HepG2 (cell line): Measurements from ENCODE around the gene KCNAB3. TPM values are rescaled to one million over a fixed set of nuclear protein-coding genes. Genes with fewer than 3 reads are reported as not detected.

Experiments
- ATAC-seq: fragments of 200-7000 bp; cut with Tn5 transposase; 3 replicates; pipeline ENCODE4 v1.9.1; 2020; ENCODE audit warnings: mild to moderate bottlenecking, moderate library complexity
- BruUV-seq: library from RNA; stranded (reverse); fragments of 400-500 nt; replicated peaks from 2 replicates; lab custom pipeline; 2021; lab: Mats Ljungman, UMichigan
- CTCF ChIA-PET: fragments of 300-600 bp; formaldehyde crosslinking; extraction: SDS; loops from one replicate; lab custom pipeline; 2021; ENCODE audit warnings: low total read pairs, inconsistent platforms, low intra/inter-chr PET ratio; lab: Yijun Ruan, JAX
- POLR2A ChIA-PET: fragments of 350-600 bp; sonication (Branson Sonifier 250); formaldehyde crosslinking; loops from one replicate; lab custom pipeline; 2020; ENCODE audit warnings: antibody characterized with exemption, inconsistent platforms; lab: Yijun Ruan, JAX
- DNase-seq: peaks from one replicate; pipeline ENCODE4 v3.0.0-alpha.2; 2015; ENCODE audit warnings: low spot score
- FAIRE-seq: peaks from 3 replicates; lab custom pipeline; 2011; peaks lifted over from hg19 to GRCh38; lab: Jason Lieb, UNC
- H2AFZ ChIP-seq: one replicate; pipeline ENCODE4 v1.6.1; 2011; ENCODE audit warnings: low read length, inconsistent platforms
- H3K27ac ChIP-seq: fragments of 300-600 bp; 3 replicates; pipeline ENCODE4 v1.8.0; 2011; ENCODE audit warnings: mixed run types, mild to moderate bottlenecking, mixed read lengths, low read length, inconsistent platforms; ENCODE audit not compliant: insufficient read depth; ENCODE audit errors: extremely low read length
- H3K27me3 ChIP-seq, 2 experiments: fragments of 200-600 bp in 1 of 2; 2 replicates in 1 of 2; 3 replicates in 1 of 2; pipeline versions ENCODE4 v1.6.0 to v1.8.0; 2011; ENCODE audit warnings: low read length in 2 of 2, mild to moderate bottlenecking in 2 of 2, moderate library complexity in 2 of 2, inconsistent platforms in 1 of 2; ENCODE audit not compliant: insufficient read depth in 2 of 2, control insufficient read depth in 1 of 2
- H3K36me3 ChIP-seq, 2 experiments: fragments of 200-600 bp in 1 of 2; replicated peaks in 1 of 2; 2 replicates in 1 of 2; 3 replicates in 1 of 2; pipeline versions ENCODE4 v1.5.1 to v1.8.0; 2011; ENCODE audit warnings: low read length in 2 of 2, inconsistent platforms in 1 of 2; ENCODE audit not compliant: insufficient read depth in 2 of 2, control insufficient read depth in 1 of 2
- H3K4me1 ChIP-seq: 2 replicates; pipeline ENCODE4 v1.5.1; 2012; ENCODE audit warnings: low read length, inconsistent platforms; ENCODE audit not compliant: insufficient read depth
- H3K4me2 ChIP-seq: 2 replicates; pipeline ENCODE4 v1.6.0; 2011; ENCODE audit warnings: low read depth, low read length, inconsistent platforms
- H3K4me3 ChIP-seq, 3 experiments: fragments of 200-600 bp in 1 of 3; sonication (generic), shearing (Covaris generic) in 1 of 3; replicated peaks in 1 of 3; 2 replicates each; pipeline ENCODE4 v1.5.1; 2011 to 2016; ENCODE audit warnings: low read length in 3 of 3, inconsistent platforms in 2 of 3, low read depth in 2 of 3, mild to moderate bottlenecking in 2 of 3, control low read depth in 1 of 3, mixed read lengths in 1 of 3; ENCODE audit not compliant: insufficient read depth in 1 of 3
- H3K79me2 ChIP-seq: one replicate; pipeline ENCODE4 v1.6.1; 2011; ENCODE audit warnings: low read length, inconsistent platforms; ENCODE audit not compliant: insufficient read depth
- H3K9ac ChIP-seq: 2 replicates; pipeline ENCODE4 v1.6.0; 2011; ENCODE audit warnings: mild to moderate bottlenecking, low read depth, low read length, inconsistent platforms; ENCODE audit not compliant: insufficient read depth
- H3K9me3 ChIP-seq: 2 replicates; pipeline ENCODE4 v1.5.1; 2012; ENCODE audit warnings: mild to moderate bottlenecking, low read length
- H4K20me1 ChIP-seq: 2 replicates; pipeline ENCODE4 v1.6.0; 2011; ENCODE audit warnings: inconsistent platforms, mild to moderate bottlenecking, low read length, moderate library complexity; ENCODE audit not compliant: insufficient read depth
- AGO2 ChIP-seq: fragments of 200-400 bp; formaldehyde crosslinking; optimal IDR thresholded peaks from 2 replicates; pipeline ENCODE3; 2017; ENCODE audit warnings: mild to moderate bottlenecking, low read depth, low read length, moderate library complexity
- HNF1B ChIP-seq: sonication (generic); formaldehyde crosslinking; IDR thresholded peaks from 2 replicates; pipeline ENCODE4 v1.5.1; 2020; ENCODE audit warnings: mild to moderate bottlenecking, moderate library complexity, missing genetic modification reagents
- MATR3 ChIP-seq: sonication (generic); formaldehyde crosslinking; IDR thresholded peaks from 2 replicates; pipeline ENCODE4 v1.4.0; 2020; ENCODE audit warnings: missing genetic modification reagents
- PRMT3 ChIP-seq: sonication (generic); formaldehyde crosslinking; IDR thresholded peaks from 2 replicates; pipeline ENCODE4 v1.8.1; 2022; ENCODE audit warnings: low read depth, mild to moderate bottlenecking, moderate library complexity, missing genetic modification reagents, borderline replicate concordance
- TIGD3 ChIP-seq: sonication (generic); formaldehyde crosslinking; IDR thresholded peaks from 2 replicates; pipeline ENCODE4 v1.5.1; 2020; ENCODE audit warnings: mild to moderate bottlenecking, missing genetic modification reagents, borderline replicate concordance
- TRIM22 ChIP-seq: fragments of 450-650 bp; IDR thresholded peaks from 2 replicates; pipeline ENCODE4 v1.6.1; 2017
- ZKSCAN8 ChIP-seq: IDR thresholded peaks from 2 replicates; pipeline ENCODE4 v1.6.1; 2016; ENCODE audit warnings: borderline replicate concordance, missing genetic modification reagents, missing compliant biosample characterization
- ZNF296 ChIP-seq: sonication (generic); formaldehyde crosslinking; conservative IDR thresholded peaks from 2 replicates; pipeline ENCODE4 v1.5.0; 2020; ENCODE audit warnings: mild to moderate bottlenecking, missing genetic modification reagents
- ZNF33B ChIP-seq: sonication (generic); formaldehyde crosslinking; IDR thresholded peaks from 2 replicates; pipeline ENCODE4 v1.5.1; 2020; ENCODE audit warnings: mild to moderate bottlenecking, missing genetic modification reagents
- WGBS: methylation state at CpG from one replicate; pipeline ENCODE4 v1.1.6; 2017; ENCODE audit warnings: low lambda C conversion rate; 5-methylcytosine and 5-hydroxymethylcytosine counted together
- in situ Hi-C: cut with HindIII; loops from 2 replicates; pipeline ENCODE4 v1.10.0; 2017; ENCODE audit warnings: low pct_unique_long_range_greater_than_20kb; ENCODE audit not compliant: extremely low pct_ligation_motif_present
- intact Hi-C: fragments of 100-400 bp; cut with micrococcal nuclease; formaldehyde crosslinking; loops from one replicate; pipeline ENCODE4 v1.10.0; 2022; ENCODE audit not compliant: unreplicated experiment
- polyA plus RNA-seq, 8 experiments: library from polyadenylated mRNA; depleted of rRNA in 3 of 8; stranded (reverse) in 7 of 8; unstranded in 1 of 8; fragments of >200 nt; fragmentation: Illumina TruSeq in 4 of 8; extraction: Trizol in 4 of 8; gene quantifications; 2 replicates each; pipeline versions ENCODE4 v1.2.1 to v1.2.3, GENCODE V29; 2011 to 2016; ENCODE audit warnings: low read depth in 4 of 8, missing spikeins in 1 of 8, mixed read lengths in 1 of 8; ENCODE audit not compliant: insufficient read depth in 1 of 8
- total RNA-seq, 5 experiments: library from RNA; depleted of rRNA; stranded (reverse); fragments of >200 nt; fragmentation: Illumina TruSeq; extraction: Trizol; gene quantifications; 2 replicates each; pipeline ENCODE4 v1.2.3, GENCODE V29; 2016; ENCODE audit warnings: low read depth in 1 of 5

KCNAB3 gene
- total and polyA plus RNA-seq, 2 of the 13 experiments (the other 11 are each of a cell fraction or from before 2014, with no cell fraction given), result 0.29 to 0.88 TPM

- no peak for DNase-seq
- ChIA-PET CTCF (no interaction called here), POLR2A (no interaction called here)
- H3K9me3 ChIP-seq, result no peaks in the 10 kb centered on the region
- peaks cover 8% of the 10 kb centered on the region for H3K79me2 ChIP-seq
- no peaks in the 10 kb centered on the region for H4K20me1 ChIP-seq
- H3K27me3 ChIP-seq, result no peaks in the 10 kb centered on the region; a peak in 1 of 5 replicates
- no peak overlapping the region for H3K27ac ChIP-seq
- no peak overlapping the region for H3K9ac ChIP-seq
- H3K36me3 ChIP-seq, result no peaks in the 10 kb centered on the region
- FAIRE-seq, result no peak
- WGBS, result 83% methylated on average over 3 of the region's 3 CpGs
- intact Hi-C loops (no loop called here), in situ Hi-C loops (no loop called here)
- BruUV-seq, result no TSS peak
- no peak overlapping the region for H3K4me2 ChIP-seq
- no peak overlapping the region for H3K4me3 ChIP-seq
- no peak overlapping the region for H2AFZ ChIP-seq
- TF ChIP-seq ZNF33B (no peak), MATR3 (CRISPR knock-in tag) (no peak), ZNF296 (CRISPR knock-in tag) (no peak), PRMT3 (no peak), ZKSCAN8 (CRISPR knock-in tag) (no peak), TIGD3 (CRISPR knock-in tag) (no peak), AGO2 (no peak), HNF1B (CRISPR knock-in tag) (no peak), TRIM22 (no peak)
- peaks cover 9% of the 10 kb centered on the region for H3K4me1 ChIP-seq
- no peak for ATAC-seq
Observed at GRCh38 chr17:7927596-7927995, 2.1 kb downstream of the KCNAB3 start.
